AG10803 (cell line): ENCODE measurements around the gene ZG16.
"Not testable (repeated sequence)": the region's sequence is repeated elsewhere in the genome, so short reads cannot be mapped to it uniquely, and the experiment has no call there.

Experiments used
- DNase-seq: peaks from one replicate; pipeline ENCODE4 v3.0.0; 2010; ENCODE audit warnings: low read depth
- H3K4me3 ChIP-seq: 2 replicates; pipeline ENCODE4 v1.5.1; 2011; ENCODE audit warnings: mild to moderate bottlenecking, low read length, control low read depth
- TF ChIP-seq, protein P1 (sequence below): conservative IDR thresholded peaks from 2 replicates; pipeline ENCODE4 v1.5.1; 2011; ENCODE audit warnings: mild to moderate bottlenecking, low read length, control low read depth, inconsistent platforms

ZG16 gene

DNA sequence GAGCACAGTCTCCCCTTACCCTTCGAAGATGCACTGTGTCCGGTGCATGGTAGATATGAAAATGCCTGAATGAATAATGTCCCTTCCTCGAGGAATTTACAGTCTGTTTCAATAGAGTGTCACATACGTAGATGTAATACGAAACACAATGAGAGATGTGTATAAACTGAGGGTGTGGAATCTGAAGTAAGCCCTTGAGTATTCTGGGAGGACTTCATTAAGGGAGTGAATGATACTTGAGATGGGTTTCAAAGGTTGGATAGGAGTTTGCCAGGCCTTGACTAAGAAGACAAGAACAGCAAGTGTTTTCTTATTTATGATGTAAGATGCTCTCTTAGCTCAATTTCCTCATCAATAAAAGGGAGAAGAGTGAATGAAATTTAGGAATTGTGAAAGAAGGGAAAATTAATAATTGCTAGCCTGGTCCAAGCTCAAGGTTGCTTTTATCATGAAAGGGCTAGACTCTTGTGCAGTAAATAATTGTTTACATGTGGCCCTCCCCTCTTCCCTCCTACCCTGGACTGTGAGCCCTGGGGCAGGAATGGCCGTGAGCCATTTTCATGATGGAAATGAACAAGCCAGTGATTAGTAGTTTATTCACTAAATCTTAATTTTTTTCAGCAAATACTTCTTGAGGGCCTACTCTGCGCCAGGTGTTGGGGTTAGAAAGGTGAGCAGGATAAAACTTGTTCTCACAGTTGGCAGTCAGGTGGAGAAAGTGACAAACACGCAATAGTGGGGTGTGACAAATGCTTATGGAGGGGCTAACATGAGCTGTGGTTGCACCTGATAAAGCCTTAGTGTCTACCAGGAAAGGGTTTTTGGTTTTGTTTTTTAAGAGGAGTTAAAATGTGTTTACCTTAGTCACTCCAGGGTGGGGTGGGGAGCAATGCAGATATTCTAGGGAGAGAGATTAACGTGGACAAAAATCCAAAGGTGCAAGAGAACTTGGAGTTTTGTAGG lies 14.1 kb downstream of the ZG16 start:
- TF ChIP-seq, protein P1, sequence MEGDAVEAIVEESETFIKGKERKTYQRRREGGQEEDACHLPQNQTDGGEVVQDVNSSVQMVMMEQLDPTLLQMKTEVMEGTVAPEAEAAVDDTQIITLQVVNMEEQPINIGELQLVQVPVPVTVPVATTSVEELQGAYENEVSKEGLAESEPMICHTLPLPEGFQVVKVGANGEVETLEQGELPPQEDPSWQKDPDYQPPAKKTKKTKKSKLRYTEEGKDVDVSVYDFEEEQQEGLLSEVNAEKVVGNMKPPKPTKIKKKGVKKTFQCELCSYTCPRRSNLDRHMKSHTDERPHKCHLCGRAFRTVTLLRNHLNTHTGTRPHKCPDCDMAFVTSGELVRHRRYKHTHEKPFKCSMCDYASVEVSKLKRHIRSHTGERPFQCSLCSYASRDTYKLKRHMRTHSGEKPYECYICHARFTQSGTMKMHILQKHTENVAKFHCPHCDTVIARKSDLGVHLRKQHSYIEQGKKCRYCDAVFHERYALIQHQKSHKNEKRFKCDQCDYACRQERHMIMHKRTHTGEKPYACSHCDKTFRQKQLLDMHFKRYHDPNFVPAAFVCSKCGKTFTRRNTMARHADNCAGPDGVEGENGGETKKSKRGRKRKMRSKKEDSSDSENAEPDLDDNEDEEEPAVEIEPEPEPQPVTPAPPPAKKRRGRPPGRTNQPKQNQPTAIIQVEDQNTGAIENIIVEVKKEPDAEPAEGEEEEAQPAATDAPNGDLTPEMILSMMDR = no peak
- DNase-seq = no peak
- H3K4me3 ChIP-seq = peak overlapping the region; percentile 89

DNA sequence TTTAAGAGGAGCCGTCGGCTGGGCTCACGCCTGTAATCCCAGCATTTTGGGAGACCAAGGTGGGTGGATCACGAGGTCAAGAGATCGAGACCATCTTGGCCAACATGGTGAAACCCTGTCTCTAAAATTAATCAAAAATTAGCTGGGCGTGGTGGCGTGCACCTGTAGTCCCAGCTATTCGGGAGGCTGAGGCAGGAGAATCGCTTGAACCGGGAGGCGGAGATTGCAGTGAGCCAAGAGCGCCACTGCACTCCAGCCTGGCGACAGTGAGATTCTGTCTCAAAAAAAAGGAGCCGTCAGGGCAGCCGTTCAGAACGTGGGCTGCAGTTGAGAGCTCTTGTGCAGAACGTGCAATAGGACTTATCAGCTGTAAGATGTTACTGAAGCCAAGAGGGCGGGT lies 15.1 kb downstream of the ZG16 start:
- DNase-seq, H3K4me3 ChIP-seq: not testable (repeated sequence)

DNA sequence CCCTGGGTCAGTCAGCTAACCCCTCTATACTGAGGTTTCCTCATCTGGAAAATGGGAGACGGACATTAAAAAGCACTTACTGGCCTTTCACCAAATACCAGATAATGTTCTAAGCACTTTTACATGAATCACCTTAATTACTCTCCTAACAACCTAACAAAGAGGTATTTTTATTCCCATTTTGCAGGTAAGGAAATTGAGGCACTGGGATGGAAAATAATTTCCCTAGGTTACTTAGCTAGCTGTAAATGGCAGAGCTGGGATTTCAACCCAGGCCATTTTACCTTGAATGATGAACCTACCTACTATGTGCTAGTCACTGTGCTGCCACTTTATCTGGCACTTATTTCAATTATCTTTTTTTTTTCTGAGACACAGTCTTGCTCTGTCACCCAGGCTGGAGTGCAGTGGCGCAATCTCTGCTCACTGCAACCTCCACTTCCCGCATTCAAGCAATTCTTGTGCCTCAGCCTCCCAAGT lies 16.2 kb downstream of the ZG16 start:
- TF ChIP-seq, protein P1 = no peak
- no peak for DNase-seq
- H3K4me3 ChIP-seq = no peak overlapping the region

DNA sequence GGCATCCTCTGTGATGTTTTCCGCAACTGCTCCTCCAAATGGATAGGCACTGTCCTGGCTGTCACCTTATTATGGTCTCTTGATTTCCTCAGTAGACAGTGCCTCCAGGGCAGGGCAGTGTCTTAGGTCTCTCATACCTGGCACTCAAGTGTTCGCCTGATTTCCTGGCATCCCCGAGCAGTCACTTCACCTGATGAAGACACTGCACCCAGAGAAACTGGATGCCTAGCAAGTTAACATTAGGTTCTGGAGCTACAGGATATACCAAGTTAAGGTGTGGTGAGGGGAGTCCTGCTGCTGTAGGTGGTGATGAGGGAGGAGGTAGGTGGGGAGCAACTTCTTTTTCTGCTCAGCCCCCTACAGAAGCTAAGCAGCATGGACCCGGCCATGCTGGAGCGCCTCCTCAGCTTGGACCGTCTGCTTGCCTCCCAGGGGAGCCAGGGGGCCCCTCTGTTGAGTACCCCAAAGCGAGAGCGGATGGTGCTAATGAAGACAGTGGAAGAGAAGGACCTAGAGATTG lies 24.4 kb downstream of the ZG16 start:
- TF ChIP-seq, protein P1 = no peak
- no peak overlapping the region for H3K4me3 ChIP-seq
- no peak for DNase-seq

DNA sequence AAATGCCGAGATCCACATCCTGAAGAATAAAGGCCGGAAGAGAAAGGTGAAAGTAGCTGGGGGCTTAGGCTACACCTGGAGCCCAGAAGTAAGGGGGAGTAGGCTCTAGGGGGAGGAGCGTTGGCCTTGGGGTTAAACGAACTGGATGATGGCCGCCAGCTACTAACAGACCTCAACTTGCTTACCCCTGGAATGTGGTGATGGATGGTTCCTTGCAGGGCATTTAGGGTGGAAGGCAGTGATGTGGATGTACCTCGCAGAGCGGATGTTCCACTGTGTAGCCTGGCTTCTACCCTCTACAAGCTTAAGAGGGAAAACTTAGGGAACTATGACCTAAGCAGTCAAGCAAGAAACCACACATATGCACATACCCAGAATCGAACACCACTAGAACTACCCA lies 26.0 kb downstream of the ZG16 start:
- no peak overlapping the region for H3K4me3 ChIP-seq
- TF ChIP-seq, protein P1 = no peak
- no peak for DNase-seq

DNA sequence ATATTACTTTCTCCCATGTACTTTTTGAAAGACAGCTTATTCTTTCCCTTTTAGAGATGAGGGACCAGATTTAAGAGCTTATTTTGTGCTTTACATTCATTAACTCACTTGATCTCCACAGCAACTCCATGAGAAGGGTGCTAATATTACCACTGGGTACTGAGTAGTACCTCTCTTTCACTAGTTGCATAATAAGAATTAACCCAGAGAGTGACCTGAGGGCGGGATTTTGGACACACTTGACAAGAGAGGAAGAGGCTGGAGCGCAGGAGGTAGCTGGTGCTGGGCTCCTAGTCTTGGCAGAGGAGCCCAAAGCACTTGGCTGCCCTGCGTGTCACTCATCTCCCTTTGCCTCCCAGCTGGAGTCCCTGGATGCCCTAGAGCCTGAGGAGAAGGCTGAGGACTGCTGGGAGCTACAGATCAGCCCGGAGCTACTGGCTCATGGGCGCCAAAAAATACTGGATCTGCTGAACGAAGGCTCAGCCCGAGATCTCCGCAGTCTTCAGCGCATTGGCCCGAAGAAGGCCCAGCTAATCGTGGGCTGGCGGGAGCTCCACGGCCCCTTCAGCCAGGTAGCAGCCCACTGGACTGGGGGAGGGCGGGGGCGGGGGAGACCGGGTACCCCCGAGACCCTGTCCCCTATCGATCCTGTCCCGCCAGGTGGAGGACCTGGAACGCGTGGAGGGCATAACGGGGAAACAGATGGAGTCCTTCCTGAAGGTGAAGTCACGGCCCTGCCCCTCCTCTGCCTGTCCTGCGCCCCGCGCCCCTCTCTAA lies 26.6 kb downstream of the ZG16 start:
- TF ChIP-seq, protein P1 = no peak
- peak overlapping the region; percentile 94 for H3K4me3 ChIP-seq
- DNase-seq = peak; percentile 55
